ENCODE measurements around the gene EPHB2. TPM values are rescaled to one million over a fixed set of nuclear protein-coding genes. Genes with fewer than 3 reads are reported as not detected.

Gene EPHB2
- total RNA-seq, 2 experiments from 2014 or later, result 0.08 TPM; not detected in 1

DNA sequence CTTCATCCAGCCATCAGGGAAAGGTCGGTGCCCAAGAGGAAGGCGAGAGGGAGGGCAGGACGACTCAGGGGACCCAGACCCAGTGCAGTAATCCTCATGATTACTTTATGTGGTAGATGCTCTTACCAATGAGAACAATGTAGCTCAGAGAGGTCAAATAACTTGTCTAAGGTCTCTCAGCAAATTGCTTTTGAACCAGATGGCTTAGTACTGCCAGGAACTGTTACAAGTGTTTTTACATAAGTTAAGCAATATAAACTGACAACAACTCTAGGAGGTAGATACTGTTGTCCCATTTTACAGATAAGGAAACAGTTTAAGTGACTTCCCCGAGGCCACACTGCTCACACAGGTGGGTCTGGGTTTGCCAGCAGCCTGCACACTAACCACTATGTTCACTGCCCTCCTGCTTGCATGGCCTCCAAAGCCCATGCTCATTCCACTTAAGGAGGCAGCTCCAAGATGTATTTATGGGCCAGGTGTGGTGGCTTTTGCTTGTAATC, 150.3 kb downstream of the EPHB2 start:
- H3K4me3 ChIP-seq (ENCODE audit: low read length), result no peak overlapping the region
- no peak overlapping the region for H3K27ac ChIP-seq (ENCODE audit: low read depth in 1 of 2, low read length in 2 of 2)
- H3K4me1 ChIP-seq (ENCODE audit: insufficient read depth, low read length), result no peaks in the 10 kb centered on the region
- ATAC-seq (ENCODE audit: poor library complexity) (no peak), DNase-seq (no peak)
- no peaks in the 10 kb centered on the region for H3K36me3 ChIP-seq (ENCODE audit: insufficient read depth, low read length)
- no peak overlapping the region for H3K27ac Mint-ChIP-seq
- no peaks in the 10 kb centered on the region for H3K9me3 ChIP-seq (ENCODE audit: control insufficient read depth in 1 of 2, insufficient read depth in 1 of 2, low read length in 2 of 2)
- H3K27me3 Mint-ChIP-seq, result peaks cover 7% of the 10 kb centered on the region
- H3K9me3 Mint-ChIP-seq, result no peaks in the 10 kb centered on the region
- POLR2A ChIA-PET, result no interaction called here
- H3K4me1 Mint-ChIP-seq (ENCODE audit: low read depth), result no peaks in the 10 kb centered on the region
- CTCF ChIA-PET, result no interaction called here
- no peaks in the 10 kb centered on the region for H3K36me3 Mint-ChIP-seq (ENCODE audit: low read depth)
- H3K4me3 Mint-ChIP-seq, result no peak overlapping the region
- TF ChIP-seq, protein P1, sequence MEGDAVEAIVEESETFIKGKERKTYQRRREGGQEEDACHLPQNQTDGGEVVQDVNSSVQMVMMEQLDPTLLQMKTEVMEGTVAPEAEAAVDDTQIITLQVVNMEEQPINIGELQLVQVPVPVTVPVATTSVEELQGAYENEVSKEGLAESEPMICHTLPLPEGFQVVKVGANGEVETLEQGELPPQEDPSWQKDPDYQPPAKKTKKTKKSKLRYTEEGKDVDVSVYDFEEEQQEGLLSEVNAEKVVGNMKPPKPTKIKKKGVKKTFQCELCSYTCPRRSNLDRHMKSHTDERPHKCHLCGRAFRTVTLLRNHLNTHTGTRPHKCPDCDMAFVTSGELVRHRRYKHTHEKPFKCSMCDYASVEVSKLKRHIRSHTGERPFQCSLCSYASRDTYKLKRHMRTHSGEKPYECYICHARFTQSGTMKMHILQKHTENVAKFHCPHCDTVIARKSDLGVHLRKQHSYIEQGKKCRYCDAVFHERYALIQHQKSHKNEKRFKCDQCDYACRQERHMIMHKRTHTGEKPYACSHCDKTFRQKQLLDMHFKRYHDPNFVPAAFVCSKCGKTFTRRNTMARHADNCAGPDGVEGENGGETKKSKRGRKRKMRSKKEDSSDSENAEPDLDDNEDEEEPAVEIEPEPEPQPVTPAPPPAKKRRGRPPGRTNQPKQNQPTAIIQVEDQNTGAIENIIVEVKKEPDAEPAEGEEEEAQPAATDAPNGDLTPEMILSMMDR (IDR thresholded peaks at IDR 0.05), result no peak
- no peaks in the 10 kb centered on the region for H3K27me3 ChIP-seq (ENCODE audit: control insufficient read depth in 1 of 2, insufficient read depth in 2 of 2, low read length in 2 of 2)
- intact Hi-C loops (cut with DNase I, micrococcal nuclease), result no loop called here

DNA sequence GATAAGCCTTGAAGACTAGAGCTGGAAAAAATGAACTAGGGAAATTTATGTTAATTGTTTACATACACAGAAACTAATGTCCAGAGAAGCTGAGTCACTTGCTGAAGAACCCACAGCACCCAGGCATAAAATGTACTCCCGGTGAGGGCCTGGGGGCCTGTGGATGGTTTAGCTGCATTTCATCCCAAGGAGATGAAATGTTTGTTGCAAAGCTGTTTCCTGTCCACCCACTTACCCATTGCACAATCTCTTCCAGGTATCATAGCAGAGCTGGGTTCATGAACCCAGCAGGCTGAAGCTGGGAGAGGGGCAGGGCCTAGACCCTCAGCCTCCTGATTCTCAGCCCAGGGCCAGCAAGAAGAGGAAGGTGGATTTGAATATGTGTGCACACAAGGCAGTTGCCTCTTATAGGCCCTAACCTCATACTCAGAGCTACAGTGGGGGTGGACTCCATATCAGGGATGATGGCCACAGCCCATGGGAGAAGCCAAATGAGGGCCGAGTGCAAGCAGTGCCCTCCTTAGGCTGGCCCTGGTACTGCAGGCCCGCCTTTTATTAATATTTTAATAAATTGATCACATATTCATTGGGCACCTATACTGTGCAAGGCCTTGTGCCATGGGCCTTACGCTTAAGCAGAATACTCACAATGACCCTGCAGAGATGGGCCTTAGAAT, 151.3 kb downstream of the EPHB2 start:
- H3K4me1 ChIP-seq (ENCODE audit: insufficient read depth, low read length), result no peaks in the 10 kb centered on the region
- H3K27me3 ChIP-seq (ENCODE audit: control insufficient read depth in 1 of 2, insufficient read depth in 2 of 2, low read length in 2 of 2), result no peaks in the 10 kb centered on the region
- ChIA-PET CTCF (no interaction called here), POLR2A (no interaction called here)
- H3K36me3 Mint-ChIP-seq (ENCODE audit: low read depth), result no peaks in the 10 kb centered on the region
- no peak overlapping the region for H3K4me3 Mint-ChIP-seq
- no peak for ATAC-seq (ENCODE audit: poor library complexity)
- peaks cover 16% of the 10 kb centered on the region for H3K27me3 Mint-ChIP-seq
- H3K36me3 ChIP-seq (ENCODE audit: insufficient read depth, low read length), result no peaks in the 10 kb centered on the region
- no peaks in the 10 kb centered on the region for H3K4me1 Mint-ChIP-seq (ENCODE audit: low read depth)
- intact Hi-C loops (cut with DNase I, micrococcal nuclease), result no loop called here
- no peak overlapping the region for H3K4me3 ChIP-seq (ENCODE audit: low read length)
- TF ChIP-seq, protein P1 (IDR thresholded peaks at IDR 0.05), result peak; percentile 30
- no peaks in the 10 kb centered on the region for H3K9me3 ChIP-seq (ENCODE audit: control insufficient read depth in 1 of 2, insufficient read depth in 1 of 2, low read length in 2 of 2)
- no peak for DNase-seq
- H3K9me3 Mint-ChIP-seq, result no peaks in the 10 kb centered on the region
- no peak overlapping the region for H3K27ac ChIP-seq (ENCODE audit: low read depth in 1 of 2, low read length in 2 of 2)
- no peak overlapping the region for H3K27ac Mint-ChIP-seq

DNA sequence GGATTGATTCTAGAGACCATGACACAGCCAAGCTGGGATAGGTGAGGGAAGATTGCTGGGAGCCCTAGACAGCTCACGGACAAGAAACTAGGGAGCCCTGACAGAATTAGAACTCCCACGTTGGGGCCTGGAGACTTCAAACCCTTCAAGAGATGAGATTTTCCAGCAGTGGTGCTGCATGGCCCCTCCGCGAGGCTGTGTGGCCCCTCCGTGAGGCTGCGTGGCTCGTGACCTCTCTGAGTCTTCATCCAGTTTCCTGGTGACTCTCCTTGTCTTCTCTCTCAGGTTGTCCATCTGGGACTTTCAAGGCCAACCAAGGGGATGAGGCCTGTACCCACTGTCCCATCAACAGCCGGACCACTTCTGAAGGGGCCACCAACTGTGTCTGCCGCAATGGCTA, 152.1 kb downstream of the EPHB2 start:
- H3K36me3 Mint-ChIP-seq (ENCODE audit: low read depth), result no peaks in the 10 kb centered on the region
- CTCF ChIA-PET, result no interaction called here
- H3K4me3 Mint-ChIP-seq, result no peak overlapping the region
- intact Hi-C loops (cut with DNase I, micrococcal nuclease), result no loop called here
- H3K36me3 ChIP-seq (ENCODE audit: insufficient read depth, low read length), result no peaks in the 10 kb centered on the region
- DNase-seq (no peak), ATAC-seq (ENCODE audit: poor library complexity) (no peak)
- no peaks in the 10 kb centered on the region for H3K27me3 ChIP-seq (ENCODE audit: control insufficient read depth in 1 of 2, insufficient read depth in 2 of 2, low read length in 2 of 2)
- no peak overlapping the region for H3K4me3 ChIP-seq (ENCODE audit: low read length)
- H3K27me3 Mint-ChIP-seq, result peaks cover 22% of the 10 kb centered on the region
- no peak overlapping the region for H3K27ac Mint-ChIP-seq
- no peaks in the 10 kb centered on the region for H3K9me3 ChIP-seq (ENCODE audit: control insufficient read depth in 1 of 2, insufficient read depth in 1 of 2, low read length in 2 of 2)
- no peaks in the 10 kb centered on the region for H3K4me1 Mint-ChIP-seq (ENCODE audit: low read depth)
- no peaks in the 10 kb centered on the region for H3K9me3 Mint-ChIP-seq
- POLR2A ChIA-PET, result no interaction called here
- H3K4me1 ChIP-seq (ENCODE audit: insufficient read depth, low read length), result no peaks in the 10 kb centered on the region
- TF ChIP-seq, protein P1 (IDR thresholded peaks at IDR 0.05), result no peak
- no peak overlapping the region for H3K27ac ChIP-seq (ENCODE audit: low read depth in 1 of 2, low read length in 2 of 2)
